Liver (tissue), 3 donors: Measurements from ENCODE around the gene APBA2.

ENCODE experiments used
- MAX ChIP-seq: IDR thresholded peaks from 2 replicates; pipeline ENCODE4 v1.6.1; 2016; ENCODE audit warnings: antibody characterized with exemption
- RAD21 ChIP-seq, 2 donors: IDR thresholded peaks; 2 replicates each; pipeline ENCODE4 v1.6.1; 2016; ENCODE audit warnings: antibody characterized with exemption in 2 of 2, mild to moderate bottlenecking in 2 of 2
- REST ChIP-seq: IDR thresholded peaks from 2 replicates; pipeline ENCODE4 v1.6.1; 2016; ENCODE audit warnings: antibody characterized with exemption, mild to moderate bottlenecking
- SP1 ChIP-seq: IDR thresholded peaks from 2 replicates; pipeline ENCODE4 v1.6.1; 2018; ENCODE audit warnings: antibody characterized with exemption, mild to moderate bottlenecking
- TAF1 ChIP-seq: conservative IDR thresholded peaks from 2 replicates; pipeline ENCODE4 v1.6.1; 2016; ENCODE audit warnings: antibody characterized with exemption, mild to moderate bottlenecking
- TF ChIP-seq, protein P1 (sequence below): fragments of 150-350 bp; IDR thresholded peaks from 2 replicates; pipeline ENCODE4 v1.5.1; 2017; ENCODE audit warnings: improper control_type of control experiment, low read depth, low read length; ENCODE audit not compliant: missing input control
- TF ChIP-seq, protein P2 (sequence below): IDR thresholded peaks from 2 replicates; pipeline ENCODE4 v1.6.1; 2016; ENCODE audit warnings: antibody characterized with exemption
- TF ChIP-seq, protein P3 (sequence below): IDR thresholded peaks from 2 replicates; pipeline ENCODE4 v1.6.1; 2016; ENCODE audit warnings: antibody characterized with exemption
- donor health status: healthy.
- donor health status: healthy.

DNA sequence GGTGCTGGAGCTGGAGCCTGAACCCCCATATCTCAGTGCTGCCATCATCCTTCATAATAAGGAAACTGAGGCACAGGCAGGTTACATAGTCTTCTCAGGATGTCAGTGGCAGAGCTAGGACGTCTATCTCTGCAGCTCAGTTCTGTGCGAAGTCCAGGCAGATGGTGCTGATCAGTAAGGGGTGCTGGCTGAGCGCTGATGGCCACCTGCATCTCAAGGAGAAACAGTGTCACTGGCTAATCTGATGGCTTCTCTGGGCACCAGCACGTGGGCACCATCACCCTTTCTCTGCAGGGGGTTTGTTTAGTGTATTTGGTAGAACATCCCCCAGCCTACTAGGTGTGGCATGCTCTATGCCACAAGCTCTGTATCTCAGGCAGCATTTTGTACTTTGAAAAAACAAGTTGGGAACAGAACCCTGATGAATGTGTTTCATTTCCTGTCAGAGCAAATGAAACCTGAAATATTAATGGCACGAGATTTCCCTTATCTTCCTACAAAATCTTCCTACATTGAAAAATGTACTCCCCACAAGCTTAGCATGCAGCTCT lies 35.1 kb downstream of the APBA2 start:
- TF ChIP-seq, protein P1, sequence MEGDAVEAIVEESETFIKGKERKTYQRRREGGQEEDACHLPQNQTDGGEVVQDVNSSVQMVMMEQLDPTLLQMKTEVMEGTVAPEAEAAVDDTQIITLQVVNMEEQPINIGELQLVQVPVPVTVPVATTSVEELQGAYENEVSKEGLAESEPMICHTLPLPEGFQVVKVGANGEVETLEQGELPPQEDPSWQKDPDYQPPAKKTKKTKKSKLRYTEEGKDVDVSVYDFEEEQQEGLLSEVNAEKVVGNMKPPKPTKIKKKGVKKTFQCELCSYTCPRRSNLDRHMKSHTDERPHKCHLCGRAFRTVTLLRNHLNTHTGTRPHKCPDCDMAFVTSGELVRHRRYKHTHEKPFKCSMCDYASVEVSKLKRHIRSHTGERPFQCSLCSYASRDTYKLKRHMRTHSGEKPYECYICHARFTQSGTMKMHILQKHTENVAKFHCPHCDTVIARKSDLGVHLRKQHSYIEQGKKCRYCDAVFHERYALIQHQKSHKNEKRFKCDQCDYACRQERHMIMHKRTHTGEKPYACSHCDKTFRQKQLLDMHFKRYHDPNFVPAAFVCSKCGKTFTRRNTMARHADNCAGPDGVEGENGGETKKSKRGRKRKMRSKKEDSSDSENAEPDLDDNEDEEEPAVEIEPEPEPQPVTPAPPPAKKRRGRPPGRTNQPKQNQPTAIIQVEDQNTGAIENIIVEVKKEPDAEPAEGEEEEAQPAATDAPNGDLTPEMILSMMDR: no peak
- TF ChIP-seq, protein P2, sequence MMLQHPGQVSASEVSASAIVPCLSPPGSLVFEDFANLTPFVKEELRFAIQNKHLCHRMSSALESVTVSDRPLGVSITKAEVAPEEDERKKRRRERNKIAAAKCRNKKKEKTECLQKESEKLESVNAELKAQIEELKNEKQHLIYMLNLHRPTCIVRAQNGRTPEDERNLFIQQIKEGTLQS: no peak
- no peak for TF ChIP-seq REST
- TF ChIP-seq, protein P3, sequence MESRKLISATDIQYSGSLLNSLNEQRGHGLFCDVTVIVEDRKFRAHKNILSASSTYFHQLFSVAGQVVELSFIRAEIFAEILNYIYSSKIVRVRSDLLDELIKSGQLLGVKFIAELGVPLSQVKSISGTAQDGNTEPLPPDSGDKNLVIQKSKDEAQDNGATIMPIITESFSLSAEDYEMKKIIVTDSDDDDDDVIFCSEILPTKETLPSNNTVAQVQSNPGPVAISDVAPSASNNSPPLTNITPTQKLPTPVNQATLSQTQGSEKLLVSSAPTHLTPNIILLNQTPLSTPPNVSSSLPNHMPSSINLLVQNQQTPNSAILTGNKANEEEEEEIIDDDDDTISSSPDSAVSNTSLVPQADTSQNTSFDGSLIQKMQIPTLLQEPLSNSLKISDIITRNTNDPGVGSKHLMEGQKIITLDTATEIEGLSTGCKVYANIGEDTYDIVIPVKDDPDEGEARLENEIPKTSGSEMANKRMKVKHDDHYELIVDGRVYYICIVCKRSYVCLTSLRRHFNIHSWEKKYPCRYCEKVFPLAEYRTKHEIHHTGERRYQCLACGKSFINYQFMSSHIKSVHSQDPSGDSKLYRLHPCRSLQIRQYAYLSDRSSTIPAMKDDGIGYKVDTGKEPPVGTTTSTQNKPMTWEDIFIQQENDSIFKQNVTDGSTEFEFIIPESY: no peak
- no peak for TF ChIP-seq RAD21 (IDR thresholded peaks at IDR 0.05)
- TF ChIP-seq MAX: no peak
- TF ChIP-seq TAF1: no peak
- no peak for TF ChIP-seq SP1
